Sigmoid colon (tissue), 4 donors: ENCODE results near the gene TIMP2.

ENCODE experiments used
- CTCF ChIP-seq, 4 experiments: fragments of 450-650 bp in 3 of 4; fragments of 200-600 bp in 1 of 4; IDR thresholded peaks; one replicate each; pipeline ENCODE4 v1.5.1; 2016 to 2019; ENCODE audit warnings: antibody characterized with exemption in 4 of 4, mild to moderate bottlenecking in 3 of 4, moderate library complexity in 2 of 4
- POLR2AphosphoS5 ChIP-seq, 4 donors: sonication (generic); formaldehyde crosslinking; IDR thresholded peaks; one replicate each; pipeline ENCODE4 v1.6.1; 2017; ENCODE audit warnings: antibody characterized with exemption in 4 of 4

GRCh38 chr17:78925234-78925633 lies at the start of gene TIMP2:
- TF ChIP-seq CTCF (IDR thresholded peaks at IDR 0.05) (no peak), POLR2AphosphoS5 (IDR thresholded peaks at IDR 0.05) (peak; percentile 89 to 98 (median 98))
